Liver (tissue), 3 donors: ENCODE results near the gene ZNF679.

Source experiments
- EGR1 ChIP-seq, 2 donors: IDR thresholded peaks; 2 replicates each; pipeline ENCODE4 v1.6.1; 2016 to 2018; ENCODE audit warnings: antibody characterized with exemption in 2 of 2, low read depth in 2 of 2
- FOXA1 ChIP-seq: IDR thresholded peaks from 2 replicates; pipeline ENCODE4 v1.6.1; 2016; ENCODE audit warnings: antibody characterized with exemption
- GABPA ChIP-seq, 2 donors: IDR thresholded peaks in 1 of 2; conservative IDR thresholded peaks in 1 of 2; 2 replicates each; pipeline ENCODE4 v1.6.1; 2016; ENCODE audit warnings: antibody characterized with exemption in 2 of 2, mild to moderate bottlenecking in 1 of 2, moderate library complexity in 1 of 2
- HNF4G ChIP-seq: IDR thresholded peaks from 2 replicates; pipeline ENCODE4 v1.6.1; 2016; ENCODE audit warnings: antibody characterized with exemption
- JUND ChIP-seq, 2 donors: IDR thresholded peaks; 2 replicates each; pipeline ENCODE4 v1.6.1; 2016; ENCODE audit warnings: antibody characterized with exemption in 2 of 2
- RAD21 ChIP-seq, 2 donors: IDR thresholded peaks; 2 replicates each; pipeline ENCODE4 v1.6.1; 2016; ENCODE audit warnings: antibody characterized with exemption in 2 of 2, mild to moderate bottlenecking in 2 of 2
- SP1 ChIP-seq: IDR thresholded peaks from 2 replicates; pipeline ENCODE4 v1.6.1; 2018; ENCODE audit warnings: antibody characterized with exemption, mild to moderate bottlenecking
- TAF1 ChIP-seq: conservative IDR thresholded peaks from 2 replicates; pipeline ENCODE4 v1.6.1; 2016; ENCODE audit warnings: antibody characterized with exemption, mild to moderate bottlenecking
- YY1 ChIP-seq: IDR thresholded peaks from 2 replicates; pipeline ENCODE4 v1.6.1; 2016; ENCODE audit warnings: antibody characterized with exemption, mild to moderate bottlenecking
- TF ChIP-seq, protein P1 (sequence below): IDR thresholded peaks from 2 replicates; pipeline ENCODE4 v1.6.1; 2016; ENCODE audit warnings: antibody characterized with exemption
- TF ChIP-seq, protein P2 (sequence below): fragments of 150-350 bp; IDR thresholded peaks from 2 replicates; pipeline ENCODE4 v1.5.1; 2017; ENCODE audit warnings: improper control_type of control experiment, low read depth, low read length; ENCODE audit not compliant: missing input control
- TF ChIP-seq, protein P3 (sequence below): IDR thresholded peaks from 2 replicates; pipeline ENCODE4 v1.6.1; 2016; ENCODE audit warnings: antibody characterized with exemption
- TF ChIP-seq, protein P4 (sequence below): IDR thresholded peaks from 2 replicates; pipeline ENCODE4 v1.6.1; 2016; ENCODE audit warnings: antibody characterized with exemption
- TF ChIP-seq, protein P5 (sequence below): IDR thresholded peaks from 2 replicates; pipeline ENCODE4 v1.6.1; 2016; ENCODE audit warnings: antibody characterized with exemption, mild to moderate bottlenecking
- donor health status: healthy.
- donor health status: healthy.

DNA sequence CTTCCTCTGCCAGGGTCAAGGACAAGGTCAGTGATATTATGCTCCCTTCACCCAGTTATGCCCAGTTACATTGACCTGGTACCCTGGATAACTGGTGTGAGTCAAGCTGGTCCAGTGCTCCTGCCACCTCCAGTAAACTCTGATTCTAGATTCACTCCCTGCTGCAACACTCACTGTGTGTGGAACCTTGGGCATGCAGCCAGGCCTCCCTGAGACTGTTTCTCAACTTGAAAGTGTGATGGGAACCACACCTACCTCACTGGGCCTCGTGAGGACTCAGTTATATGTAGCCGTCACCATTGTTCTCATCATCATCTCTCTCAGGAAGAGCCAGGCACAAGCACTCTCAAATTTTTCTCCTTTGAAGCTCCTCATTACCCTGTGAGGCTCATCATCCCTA, 84.6 kb downstream of the ZNF679 start:
- TF ChIP-seq, protein P1, sequence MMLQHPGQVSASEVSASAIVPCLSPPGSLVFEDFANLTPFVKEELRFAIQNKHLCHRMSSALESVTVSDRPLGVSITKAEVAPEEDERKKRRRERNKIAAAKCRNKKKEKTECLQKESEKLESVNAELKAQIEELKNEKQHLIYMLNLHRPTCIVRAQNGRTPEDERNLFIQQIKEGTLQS = no peak
- TF ChIP-seq, protein P2, sequence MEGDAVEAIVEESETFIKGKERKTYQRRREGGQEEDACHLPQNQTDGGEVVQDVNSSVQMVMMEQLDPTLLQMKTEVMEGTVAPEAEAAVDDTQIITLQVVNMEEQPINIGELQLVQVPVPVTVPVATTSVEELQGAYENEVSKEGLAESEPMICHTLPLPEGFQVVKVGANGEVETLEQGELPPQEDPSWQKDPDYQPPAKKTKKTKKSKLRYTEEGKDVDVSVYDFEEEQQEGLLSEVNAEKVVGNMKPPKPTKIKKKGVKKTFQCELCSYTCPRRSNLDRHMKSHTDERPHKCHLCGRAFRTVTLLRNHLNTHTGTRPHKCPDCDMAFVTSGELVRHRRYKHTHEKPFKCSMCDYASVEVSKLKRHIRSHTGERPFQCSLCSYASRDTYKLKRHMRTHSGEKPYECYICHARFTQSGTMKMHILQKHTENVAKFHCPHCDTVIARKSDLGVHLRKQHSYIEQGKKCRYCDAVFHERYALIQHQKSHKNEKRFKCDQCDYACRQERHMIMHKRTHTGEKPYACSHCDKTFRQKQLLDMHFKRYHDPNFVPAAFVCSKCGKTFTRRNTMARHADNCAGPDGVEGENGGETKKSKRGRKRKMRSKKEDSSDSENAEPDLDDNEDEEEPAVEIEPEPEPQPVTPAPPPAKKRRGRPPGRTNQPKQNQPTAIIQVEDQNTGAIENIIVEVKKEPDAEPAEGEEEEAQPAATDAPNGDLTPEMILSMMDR = no peak
- TF ChIP-seq, protein P3, sequence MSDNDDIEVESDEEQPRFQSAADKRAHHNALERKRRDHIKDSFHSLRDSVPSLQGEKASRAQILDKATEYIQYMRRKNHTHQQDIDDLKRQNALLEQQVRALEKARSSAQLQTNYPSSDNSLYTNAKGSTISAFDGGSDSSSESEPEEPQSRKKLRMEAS = no peak
- TF ChIP-seq EGR1 (IDR thresholded peaks at IDR 0.05; ENCODE audit: low read depth in 2 of 2) = no peak
- TF ChIP-seq, protein P4, sequence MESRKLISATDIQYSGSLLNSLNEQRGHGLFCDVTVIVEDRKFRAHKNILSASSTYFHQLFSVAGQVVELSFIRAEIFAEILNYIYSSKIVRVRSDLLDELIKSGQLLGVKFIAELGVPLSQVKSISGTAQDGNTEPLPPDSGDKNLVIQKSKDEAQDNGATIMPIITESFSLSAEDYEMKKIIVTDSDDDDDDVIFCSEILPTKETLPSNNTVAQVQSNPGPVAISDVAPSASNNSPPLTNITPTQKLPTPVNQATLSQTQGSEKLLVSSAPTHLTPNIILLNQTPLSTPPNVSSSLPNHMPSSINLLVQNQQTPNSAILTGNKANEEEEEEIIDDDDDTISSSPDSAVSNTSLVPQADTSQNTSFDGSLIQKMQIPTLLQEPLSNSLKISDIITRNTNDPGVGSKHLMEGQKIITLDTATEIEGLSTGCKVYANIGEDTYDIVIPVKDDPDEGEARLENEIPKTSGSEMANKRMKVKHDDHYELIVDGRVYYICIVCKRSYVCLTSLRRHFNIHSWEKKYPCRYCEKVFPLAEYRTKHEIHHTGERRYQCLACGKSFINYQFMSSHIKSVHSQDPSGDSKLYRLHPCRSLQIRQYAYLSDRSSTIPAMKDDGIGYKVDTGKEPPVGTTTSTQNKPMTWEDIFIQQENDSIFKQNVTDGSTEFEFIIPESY = no peak
- TF ChIP-seq, protein P5, sequence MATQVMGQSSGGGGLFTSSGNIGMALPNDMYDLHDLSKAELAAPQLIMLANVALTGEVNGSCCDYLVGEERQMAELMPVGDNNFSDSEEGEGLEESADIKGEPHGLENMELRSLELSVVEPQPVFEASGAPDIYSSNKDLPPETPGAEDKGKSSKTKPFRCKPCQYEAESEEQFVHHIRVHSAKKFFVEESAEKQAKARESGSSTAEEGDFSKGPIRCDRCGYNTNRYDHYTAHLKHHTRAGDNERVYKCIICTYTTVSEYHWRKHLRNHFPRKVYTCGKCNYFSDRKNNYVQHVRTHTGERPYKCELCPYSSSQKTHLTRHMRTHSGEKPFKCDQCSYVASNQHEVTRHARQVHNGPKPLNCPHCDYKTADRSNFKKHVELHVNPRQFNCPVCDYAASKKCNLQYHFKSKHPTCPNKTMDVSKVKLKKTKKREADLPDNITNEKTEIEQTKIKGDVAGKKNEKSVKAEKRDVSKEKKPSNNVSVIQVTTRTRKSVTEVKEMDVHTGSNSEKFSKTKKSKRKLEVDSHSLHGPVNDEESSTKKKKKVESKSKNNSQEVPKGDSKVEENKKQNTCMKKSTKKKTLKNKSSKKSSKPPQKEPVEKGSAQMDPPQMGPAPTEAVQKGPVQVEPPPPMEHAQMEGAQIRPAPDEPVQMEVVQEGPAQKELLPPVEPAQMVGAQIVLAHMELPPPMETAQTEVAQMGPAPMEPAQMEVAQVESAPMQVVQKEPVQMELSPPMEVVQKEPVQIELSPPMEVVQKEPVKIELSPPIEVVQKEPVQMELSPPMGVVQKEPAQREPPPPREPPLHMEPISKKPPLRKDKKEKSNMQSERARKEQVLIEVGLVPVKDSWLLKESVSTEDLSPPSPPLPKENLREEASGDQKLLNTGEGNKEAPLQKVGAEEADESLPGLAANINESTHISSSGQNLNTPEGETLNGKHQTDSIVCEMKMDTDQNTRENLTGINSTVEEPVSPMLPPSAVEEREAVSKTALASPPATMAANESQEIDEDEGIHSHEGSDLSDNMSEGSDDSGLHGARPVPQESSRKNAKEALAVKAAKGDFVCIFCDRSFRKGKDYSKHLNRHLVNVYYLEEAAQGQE = no peak
- no peak for TF ChIP-seq GABPA (IDR thresholded peaks at IDR 0.05 in 1 of 2, conservative IDR thresholded peaks at IDR 0.05 in 1 of 2)
- no peak for TF ChIP-seq HNF4G
- no peak for TF ChIP-seq TAF1
- no peak for TF ChIP-seq SP1
- TF ChIP-seq YY1 = no peak
- TF ChIP-seq JUND (IDR thresholded peaks at IDR 0.05) = no peak
- TF ChIP-seq RAD21 (IDR thresholded peaks at IDR 0.05) = no peak
- TF ChIP-seq FOXA1 = no peak
